ENCODE results near the gene IL36A.

Gene IL36A

DNA sequence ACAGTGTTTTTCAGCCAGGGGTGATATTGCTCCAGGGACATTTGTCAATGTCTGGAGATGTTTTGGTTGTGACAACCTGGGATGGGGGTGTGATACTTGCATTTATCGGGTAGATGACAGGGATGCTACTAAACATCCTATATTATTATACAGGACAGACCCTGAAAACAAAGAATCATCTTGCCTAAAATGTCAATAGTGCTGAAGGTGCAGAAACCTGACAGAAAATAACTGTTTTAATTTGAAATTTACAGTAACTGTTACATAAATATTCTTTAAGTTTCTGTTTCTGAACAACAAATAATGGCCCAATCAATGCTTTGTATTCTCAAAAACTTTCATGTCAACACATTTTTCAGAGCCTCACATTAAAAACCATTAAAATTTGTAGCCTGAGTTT, 2.0 kb downstream of the IL36A start:
- DNase-seq (ENCODE audit: low spot score), result no peak

DNA sequence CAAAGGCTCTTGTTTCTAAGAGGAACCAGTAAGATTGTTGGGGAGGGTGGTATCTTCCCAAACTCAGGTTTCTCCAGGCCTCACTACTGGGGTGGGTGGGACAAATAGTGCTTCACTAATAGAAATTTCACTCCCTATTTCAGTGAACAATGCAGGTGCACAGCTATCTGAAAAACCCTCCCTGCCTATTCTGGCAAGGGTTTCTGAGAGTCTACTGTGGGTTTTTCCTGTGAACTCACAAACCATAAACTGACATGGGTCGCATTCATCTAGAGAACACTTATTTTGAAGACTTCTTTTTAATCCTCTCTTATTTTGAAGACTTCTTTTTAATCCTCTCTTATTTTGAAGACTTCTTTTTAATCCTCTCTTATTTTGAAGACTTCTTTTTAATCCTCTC, 4.4 kb downstream of the IL36A start:
- DNase-seq (ENCODE audit: low spot score), result no peak

- DNase-seq (ENCODE audit: low spot score), result no peak
Observed at GRCh38 chr2:113010088-113010487, 4.8 kb downstream of the IL36A start.

DNA sequence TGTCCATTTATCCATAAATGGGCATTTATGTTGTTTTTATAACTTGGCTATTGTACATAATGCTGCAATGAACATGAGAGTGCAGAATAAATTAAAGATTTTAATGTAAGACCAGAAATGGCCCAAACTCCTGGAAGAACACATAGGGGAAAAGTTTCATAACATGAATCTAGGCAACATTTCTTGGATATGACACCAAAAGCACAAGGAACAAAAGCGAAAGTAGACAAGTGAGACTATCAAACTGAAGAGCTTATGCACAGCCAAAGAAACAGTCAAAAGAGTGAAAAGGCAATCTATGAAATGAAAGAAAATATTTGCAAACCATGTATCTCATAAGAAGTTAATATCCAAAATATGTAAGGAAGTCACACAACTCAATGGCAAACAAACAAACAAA, 5.8 kb downstream of the IL36A start:
- DNase-seq (ENCODE audit: low spot score), result no peak

DNA sequence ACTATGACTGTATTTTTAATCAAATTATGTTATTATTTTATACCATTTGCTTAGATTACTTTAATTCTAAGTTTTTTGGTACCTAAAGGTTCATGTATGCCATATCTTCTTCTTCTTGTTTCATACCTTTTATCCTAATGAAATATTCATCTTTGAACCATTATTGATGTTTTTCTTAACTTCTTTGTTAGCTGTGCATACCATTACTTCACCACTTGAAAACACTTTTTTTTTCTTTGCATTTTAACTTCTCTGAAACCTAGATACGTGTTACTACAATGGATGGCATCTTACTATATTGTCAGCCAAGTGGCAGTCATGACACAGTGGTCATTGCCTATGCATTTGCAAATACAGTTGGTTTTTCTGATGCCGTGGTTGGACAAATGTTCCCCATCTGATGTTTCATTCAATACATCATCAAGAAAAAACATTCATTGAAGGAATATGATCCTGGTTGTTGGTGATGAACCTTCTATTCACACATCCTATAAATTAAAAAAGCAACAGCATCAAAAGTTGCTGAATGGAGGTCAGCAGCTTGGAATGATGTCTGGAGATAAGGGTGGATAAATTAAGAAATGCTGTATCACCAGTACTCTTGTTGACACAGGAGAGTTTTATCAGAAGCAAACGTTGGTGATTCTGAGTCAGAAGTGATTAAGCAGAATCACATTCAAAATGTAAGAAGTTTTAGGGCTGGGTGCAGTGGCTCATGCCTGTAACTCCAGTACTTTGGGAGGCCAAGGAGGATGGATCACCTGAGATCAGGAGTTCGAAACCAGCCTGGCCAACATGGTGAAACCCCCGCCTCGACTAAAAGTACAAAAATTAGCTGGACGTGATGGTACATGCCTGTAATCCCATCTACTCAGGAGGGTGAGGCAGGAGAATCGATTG, 7.4 kb downstream of the IL36A start:
- DNase-seq (ENCODE audit: low spot score), result no peak

DNA sequence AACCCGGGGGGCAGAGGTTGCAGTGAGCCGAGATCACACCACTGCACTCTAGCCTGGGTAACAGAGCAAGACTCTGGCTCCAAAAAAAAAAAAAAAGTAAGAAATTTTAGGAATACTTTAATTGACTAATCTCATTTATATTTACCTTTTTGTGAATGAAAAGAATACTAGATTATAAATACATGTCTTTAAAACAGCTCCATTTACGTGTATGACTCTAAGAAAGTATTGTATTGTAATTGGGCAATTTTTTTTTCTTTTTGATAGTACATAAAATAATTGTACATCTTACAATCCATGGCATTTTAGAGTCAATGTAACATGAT, 8.0 kb downstream of the IL36A start:
- DNase-seq (ENCODE audit: low spot score), result no peak

GRCh38 chr2:113014067-113014466, 8.8 kb downstream of the IL36A start:
- no peak for DNase-seq (ENCODE audit: low spot score)

DNA sequence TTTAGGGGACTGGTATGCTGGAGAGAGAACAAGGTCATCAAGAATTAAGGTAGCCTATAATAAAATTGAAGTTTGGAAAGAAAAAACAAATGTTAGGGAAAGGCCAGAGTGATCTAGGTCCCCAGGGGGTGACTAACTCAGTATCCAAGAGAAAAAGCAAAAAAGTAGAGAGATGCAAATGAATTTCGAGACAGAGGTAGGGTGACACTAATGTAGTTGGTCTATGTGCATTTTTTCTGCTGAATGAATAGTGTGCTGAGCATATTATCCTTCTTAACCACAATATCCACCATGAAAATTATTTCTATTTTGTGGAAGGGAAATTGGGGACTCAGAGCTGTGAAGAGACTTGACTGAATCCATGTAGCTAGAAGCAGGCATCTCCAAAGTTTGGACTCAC, 9.8 kb downstream of the IL36A start:
- DNase-seq (ENCODE audit: low spot score), result no peak

DNA sequence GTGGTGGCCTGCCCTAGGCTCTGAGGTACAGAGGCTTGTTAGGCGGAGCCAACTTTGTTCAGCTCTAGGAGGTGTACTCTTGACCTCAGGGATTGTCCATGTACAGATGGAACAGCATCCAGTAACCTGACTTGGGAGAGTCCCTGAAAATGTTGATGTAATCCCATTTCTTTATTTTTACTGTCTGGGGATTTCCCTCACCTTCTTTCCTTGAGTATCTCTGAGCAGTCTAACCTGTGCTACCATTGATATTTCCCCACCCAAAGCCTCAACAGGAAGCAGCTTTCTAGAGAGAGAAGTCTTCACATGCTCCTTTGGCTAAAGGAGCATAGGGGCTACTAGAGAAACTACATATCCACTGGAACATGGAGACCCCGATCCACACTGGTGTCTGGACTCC, 10.4 kb downstream of the IL36A start:
- DNase-seq (ENCODE audit: low spot score), result no peak

DNA sequence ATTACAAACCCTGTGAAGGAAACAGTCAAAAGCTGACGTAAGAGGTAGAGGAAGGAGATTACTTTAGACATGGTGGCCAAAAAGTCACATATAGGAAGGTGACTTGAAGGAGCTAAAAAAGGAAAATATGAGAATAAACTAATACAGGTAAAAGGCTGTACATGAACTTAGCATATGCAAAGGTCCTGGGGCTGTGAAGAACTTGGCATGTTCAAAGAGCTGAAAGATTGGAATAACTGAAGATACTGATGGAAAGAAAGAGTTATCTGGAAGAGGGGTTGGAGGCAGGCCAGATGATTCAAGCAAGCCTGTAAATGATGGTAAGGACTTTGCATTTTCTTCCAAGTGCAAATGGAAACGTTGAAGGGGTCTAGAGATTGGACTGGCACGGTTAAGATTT, 13.2 kb downstream of the IL36A start:
- DNase-seq (ENCODE audit: low spot score), result no peak

DNA sequence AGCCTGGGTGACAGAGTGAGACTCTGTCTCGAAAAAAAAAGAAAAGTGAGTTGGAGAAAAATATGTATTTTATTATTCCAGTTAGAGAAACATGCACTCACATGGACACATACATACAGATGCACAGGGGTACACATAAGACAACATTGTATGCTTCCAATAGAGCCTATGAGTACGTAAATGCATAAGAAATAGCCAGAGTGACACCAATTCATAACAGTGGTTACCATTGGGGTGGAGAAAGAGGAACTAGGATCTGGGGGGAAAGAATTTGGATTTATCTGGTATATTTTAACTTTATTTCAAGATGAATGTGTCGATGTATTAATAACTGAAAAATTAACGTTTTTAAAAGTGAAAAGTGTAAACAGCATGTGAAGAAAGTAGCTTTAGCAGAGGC, 16.1 kb downstream of the IL36A start:
- no peak for DNase-seq (ENCODE audit: low spot score)

DNA sequence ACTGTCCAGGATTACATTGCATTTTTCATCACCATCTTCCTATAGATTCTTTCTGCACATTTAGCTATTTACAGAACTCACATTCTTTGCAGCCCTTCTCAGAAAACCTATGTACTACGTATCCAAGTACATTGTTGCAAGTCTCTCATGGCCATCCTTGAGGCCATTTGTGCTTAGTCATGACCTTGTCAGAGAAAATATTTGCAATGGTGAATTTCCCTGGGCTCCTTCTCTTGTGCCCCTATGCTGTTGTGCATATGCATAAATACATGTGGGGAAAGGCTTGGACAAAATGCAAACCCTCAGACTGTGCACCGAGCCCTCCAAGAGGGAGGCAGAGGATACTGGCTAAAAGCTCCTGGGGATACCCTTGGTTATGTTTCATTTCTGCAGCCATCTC, 19.5 kb downstream of the IL36A start:
- DNase-seq (ENCODE audit: low spot score), result no peak

- DNase-seq (ENCODE audit: low spot score), result no peak
Observed at GRCh38 chr2:113025737-113026136, 20.5 kb downstream of the IL36A start.

DNA sequence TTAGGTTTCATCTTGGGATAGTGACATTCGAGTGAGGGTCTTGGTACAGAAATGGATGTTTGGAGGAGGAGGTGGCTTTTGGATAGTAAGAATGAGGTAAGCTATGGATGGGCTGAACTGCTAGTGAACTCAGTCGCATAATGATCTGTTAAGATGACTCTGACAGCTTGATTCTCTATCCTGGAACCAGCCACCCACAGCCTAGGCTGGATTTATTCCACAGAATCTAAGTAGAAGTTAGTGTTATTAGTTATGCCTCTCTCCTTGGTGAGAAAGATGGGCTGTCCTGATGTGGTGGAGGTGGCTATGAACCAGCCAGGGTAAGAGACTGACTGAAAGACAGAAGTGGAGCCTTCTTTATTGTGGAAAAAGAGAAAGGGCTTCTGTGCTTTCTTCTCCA, 22.4 kb downstream of the IL36A start:
- DNase-seq (ENCODE audit: low spot score), result no peak

GRCh38 chr2:113028112-113028511, 22.9 kb downstream of the IL36A start:
- no peak for DNase-seq (ENCODE audit: low spot score)

GRCh38 chr2:113032737-113033136, 27.5 kb downstream of the IL36A start:
- DNase-seq (ENCODE audit: low spot score), result no peak

DNA sequence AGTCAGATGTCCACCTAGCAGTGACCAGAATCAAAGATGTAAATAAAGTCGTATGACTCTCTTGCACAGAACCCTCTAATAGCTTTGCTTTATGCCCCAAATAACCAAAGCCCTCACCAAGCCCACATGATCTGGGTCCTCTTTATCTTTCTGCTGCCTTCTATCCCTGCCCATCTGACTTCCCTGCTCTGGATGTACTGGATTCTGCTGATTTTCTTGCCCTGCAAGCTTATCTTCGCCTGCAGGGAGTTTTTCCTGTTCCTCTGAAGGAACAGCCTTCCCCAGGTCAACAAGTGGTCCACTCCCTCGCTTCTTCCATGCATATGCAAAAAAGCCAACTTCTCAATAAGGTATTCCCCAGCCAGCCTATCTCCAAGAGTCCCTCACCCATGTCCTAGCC, 28.8 kb downstream of the IL36A start:
- no peak for DNase-seq (ENCODE audit: low spot score)

GRCh38 chr2:113036763-113037162, 31.5 kb downstream of the IL36A start:
- DNase-seq (ENCODE audit: low spot score), result no peak

DNA sequence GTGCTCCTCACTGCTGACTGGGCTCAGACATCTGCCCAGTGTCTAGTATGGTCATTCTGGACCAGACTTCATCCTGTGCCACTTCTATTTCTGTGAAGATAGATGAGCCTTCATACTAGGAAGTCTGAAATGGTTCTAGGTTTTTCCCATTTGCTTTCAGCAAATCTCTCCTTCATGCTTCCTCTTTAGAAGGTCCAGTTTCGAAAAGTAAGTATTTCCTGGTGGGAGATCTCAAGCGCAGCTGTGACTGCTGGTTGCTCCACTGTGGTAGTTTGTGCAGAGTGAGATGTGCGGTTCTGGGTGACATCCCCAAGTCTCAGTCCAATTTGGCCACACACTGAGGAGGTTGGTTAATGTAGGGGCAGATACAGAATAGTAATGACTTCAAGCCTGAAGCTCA, 33.0 kb downstream of the IL36A start:
- no peak for DNase-seq (ENCODE audit: low spot score)

DNA sequence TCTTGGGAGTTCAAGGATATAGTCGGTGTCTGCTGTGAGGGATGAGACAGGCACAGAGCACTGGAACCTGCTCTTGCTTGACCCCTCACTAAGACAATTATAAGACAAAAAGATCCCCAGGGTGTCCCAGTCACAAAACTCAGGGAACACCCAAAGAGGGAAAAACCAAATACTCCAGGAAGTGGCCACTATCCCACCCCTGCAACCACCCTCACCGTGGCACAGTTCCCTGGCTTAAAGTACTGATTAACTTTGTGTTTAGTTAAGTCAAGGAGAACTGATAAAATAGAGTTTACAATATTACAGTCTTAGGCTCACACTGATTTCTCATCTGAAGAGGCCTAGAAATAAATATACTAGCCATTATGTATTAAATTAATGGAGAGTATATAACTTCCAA, 33.9 kb downstream of the IL36A start:
- no peak for DNase-seq (ENCODE audit: low spot score)

DNA sequence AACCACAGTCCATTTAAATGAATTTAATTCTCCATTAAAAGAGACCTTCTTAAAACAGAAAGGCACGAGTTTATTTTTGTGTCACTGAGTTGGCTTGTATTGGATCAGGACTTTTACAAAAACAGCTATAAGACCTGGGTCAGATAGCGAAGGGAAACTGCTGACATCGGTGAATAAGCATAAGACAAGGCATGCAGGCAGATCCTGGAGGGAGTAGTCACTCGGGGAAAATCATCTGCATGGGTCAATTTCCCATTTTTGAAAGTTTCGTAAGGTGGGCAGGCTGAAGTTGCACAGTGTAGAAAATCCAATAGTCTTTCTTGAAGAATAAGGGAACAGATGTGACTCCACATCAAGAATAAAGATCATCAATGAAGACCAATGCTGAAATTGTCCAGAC, 34.5 kb downstream of the IL36A start:
- no peak for DNase-seq (ENCODE audit: low spot score)

DNA sequence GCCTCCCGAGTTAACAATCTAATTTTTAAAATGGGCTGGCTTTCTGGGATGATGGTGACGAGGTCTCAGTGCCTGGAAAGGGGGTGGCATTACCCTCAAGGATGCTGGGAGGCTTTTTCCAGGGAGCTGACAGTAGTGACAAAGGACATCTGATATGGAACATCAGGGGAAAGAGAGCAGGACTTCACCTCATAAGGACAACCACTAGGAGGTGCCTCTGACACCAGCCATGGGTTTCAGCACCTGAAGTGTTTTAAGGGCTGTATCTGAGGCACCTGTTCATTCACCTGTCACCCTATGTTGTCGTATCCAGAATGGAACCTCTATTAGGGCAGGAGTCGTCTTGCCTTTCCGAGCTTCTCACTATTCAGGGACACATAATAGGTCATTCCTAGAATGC, 36.6 kb downstream of the IL36A start:
- no peak for DNase-seq (ENCODE audit: low spot score)

DNA sequence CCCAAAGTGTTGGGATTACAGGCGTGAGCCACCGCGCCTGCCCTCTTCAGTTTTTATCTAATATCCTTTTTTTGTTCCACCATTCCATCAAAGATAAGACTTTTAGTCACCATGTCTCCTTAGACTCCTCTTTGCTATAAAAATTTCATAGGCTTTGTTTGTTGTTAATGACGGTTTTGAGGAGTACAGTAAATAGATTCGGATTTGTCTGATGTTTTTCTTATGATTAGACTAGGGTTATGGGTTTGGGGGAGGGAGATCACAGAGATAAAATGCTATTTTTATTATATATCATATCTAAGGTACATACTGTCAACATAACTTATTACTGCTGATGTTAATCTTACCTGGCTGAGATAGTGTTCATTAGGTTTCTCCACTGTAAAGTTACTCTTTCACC, 41.2 kb downstream of the IL36A start:
- DNase-seq (ENCODE audit: low spot score), result no peak

Data from CD4-positive, alpha-beta T cell treated with Interleukin-6 at 100 ng/mL for 8 hours (primary cell).